ENCODE results near the gene LRRIQ1. TPM values are rescaled to one million over a fixed set of nuclear protein-coding genes. Genes with fewer than 3 reads are reported as not detected.

LRRIQ1 gene
- total and polyA plus RNA-seq, 2 of the 8 experiments (the other 6 are each of a cell fraction or from before 2014, with no cell fraction given): 0.24 to 0.76 TPM

- TF ChIP-seq, protein P1, sequence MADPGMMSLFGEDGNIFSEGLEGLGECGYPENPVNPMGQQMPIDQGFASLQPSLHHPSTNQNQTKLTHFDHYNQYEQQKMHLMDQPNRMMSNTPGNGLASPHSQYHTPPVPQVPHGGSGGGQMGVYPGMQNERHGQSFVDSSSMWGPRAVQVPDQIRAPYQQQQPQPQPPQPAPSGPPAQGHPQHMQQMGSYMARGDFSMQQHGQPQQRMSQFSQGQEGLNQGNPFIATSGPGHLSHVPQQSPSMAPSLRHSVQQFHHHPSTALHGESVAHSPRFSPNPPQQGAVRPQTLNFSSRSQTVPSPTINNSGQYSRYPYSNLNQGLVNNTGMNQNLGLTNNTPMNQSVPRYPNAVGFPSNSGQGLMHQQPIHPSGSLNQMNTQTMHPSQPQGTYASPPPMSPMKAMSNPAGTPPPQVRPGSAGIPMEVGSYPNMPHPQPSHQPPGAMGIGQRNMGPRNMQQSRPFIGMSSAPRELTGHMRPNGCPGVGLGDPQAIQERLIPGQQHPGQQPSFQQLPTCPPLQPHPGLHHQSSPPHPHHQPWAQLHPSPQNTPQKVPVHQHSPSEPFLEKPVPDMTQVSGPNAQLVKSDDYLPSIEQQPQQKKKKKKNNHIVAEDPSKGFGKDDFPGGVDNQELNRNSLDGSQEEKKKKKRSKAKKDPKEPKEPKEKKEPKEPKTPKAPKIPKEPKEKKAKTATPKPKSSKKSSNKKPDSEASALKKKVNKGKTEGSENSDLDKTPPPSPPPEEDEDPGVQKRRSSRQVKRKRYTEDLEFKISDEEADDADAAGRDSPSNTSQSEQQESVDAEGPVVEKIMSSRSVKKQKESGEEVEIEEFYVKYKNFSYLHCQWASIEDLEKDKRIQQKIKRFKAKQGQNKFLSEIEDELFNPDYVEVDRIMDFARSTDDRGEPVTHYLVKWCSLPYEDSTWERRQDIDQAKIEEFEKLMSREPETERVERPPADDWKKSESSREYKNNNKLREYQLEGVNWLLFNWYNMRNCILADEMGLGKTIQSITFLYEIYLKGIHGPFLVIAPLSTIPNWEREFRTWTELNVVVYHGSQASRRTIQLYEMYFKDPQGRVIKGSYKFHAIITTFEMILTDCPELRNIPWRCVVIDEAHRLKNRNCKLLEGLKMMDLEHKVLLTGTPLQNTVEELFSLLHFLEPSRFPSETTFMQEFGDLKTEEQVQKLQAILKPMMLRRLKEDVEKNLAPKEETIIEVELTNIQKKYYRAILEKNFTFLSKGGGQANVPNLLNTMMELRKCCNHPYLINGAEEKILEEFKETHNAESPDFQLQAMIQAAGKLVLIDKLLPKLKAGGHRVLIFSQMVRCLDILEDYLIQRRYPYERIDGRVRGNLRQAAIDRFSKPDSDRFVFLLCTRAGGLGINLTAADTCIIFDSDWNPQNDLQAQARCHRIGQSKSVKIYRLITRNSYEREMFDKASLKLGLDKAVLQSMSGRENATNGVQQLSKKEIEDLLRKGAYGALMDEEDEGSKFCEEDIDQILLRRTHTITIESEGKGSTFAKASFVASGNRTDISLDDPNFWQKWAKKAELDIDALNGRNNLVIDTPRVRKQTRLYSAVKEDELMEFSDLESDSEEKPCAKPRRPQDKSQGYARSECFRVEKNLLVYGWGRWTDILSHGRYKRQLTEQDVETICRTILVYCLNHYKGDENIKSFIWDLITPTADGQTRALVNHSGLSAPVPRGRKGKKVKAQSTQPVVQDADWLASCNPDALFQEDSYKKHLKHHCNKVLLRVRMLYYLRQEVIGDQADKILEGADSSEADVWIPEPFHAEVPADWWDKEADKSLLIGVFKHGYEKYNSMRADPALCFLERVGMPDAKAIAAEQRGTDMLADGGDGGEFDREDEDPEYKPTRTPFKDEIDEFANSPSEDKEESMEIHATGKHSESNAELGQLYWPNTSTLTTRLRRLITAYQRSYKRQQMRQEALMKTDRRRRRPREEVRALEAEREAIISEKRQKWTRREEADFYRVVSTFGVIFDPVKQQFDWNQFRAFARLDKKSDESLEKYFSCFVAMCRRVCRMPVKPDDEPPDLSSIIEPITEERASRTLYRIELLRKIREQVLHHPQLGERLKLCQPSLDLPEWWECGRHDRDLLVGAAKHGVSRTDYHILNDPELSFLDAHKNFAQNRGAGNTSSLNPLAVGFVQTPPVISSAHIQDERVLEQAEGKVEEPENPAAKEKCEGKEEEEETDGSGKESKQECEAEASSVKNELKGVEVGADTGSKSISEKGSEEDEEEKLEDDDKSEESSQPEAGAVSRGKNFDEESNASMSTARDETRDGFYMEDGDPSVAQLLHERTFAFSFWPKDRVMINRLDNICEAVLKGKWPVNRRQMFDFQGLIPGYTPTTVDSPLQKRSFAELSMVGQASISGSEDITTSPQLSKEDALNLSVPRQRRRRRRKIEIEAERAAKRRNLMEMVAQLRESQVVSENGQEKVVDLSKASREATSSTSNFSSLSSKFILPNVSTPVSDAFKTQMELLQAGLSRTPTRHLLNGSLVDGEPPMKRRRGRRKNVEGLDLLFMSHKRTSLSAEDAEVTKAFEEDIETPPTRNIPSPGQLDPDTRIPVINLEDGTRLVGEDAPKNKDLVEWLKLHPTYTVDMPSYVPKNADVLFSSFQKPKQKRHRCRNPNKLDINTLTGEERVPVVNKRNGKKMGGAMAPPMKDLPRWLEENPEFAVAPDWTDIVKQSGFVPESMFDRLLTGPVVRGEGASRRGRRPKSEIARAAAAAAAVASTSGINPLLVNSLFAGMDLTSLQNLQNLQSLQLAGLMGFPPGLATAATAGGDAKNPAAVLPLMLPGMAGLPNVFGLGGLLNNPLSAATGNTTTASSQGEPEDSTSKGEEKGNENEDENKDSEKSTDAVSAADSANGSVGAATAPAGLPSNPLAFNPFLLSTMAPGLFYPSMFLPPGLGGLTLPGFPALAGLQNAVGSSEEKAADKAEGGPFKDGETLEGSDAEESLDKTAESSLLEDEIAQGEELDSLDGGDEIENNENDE (IDR thresholded peaks at IDR 0.05; ENCODE audit: insufficient replicate concordance, low read length): no peak
- no peak for TF ChIP-seq EZH2 (IDR thresholded peaks at IDR 0.05; ENCODE audit: low read depth, low read length, severe bottlenecking)
- TF ChIP-seq CBX8 (IDR thresholded peaks at IDR 0.05; ENCODE audit: borderline replicate concordance, low read depth, low read length): no peak
- no peak for TF ChIP-seq ASH2L (IDR thresholded peaks at IDR 0.05; ENCODE audit: low read length)
- TF ChIP-seq BRCA1 (IDR thresholded peaks at IDR 0.05; ENCODE audit: low read depth, low read length): no peak
- no peak for TF ChIP-seq CEBPB (IDR thresholded peaks at IDR 0.05; ENCODE audit: low read depth, low read length)
- TF ChIP-seq SIX5 (IDR thresholded peaks at IDR 0.05; ENCODE audit: low read depth, low read length): no peak
- no peak for TF ChIP-seq PHF8 (conservative IDR thresholded peaks at IDR 0.05; ENCODE audit: low read depth, low read length)
Observed at GRCh38 chr12:85183855-85184254, 147.7 kb downstream of the LRRIQ1 start (continued).

Data from H1 (cell line).